GM23248 (cell line): ENCODE results near the gene SPINK7. TPM values are rescaled to one million over a fixed set of nuclear protein-coding genes. Genes with fewer than 3 reads are reported as not detected.

Source experiments
- DNase-seq: peaks from one replicate; pipeline ENCODE4 v3.0.0-alpha.2; 2015
- H2AFZ ChIP-seq: fragments of 200-600 bp; sonication (generic); 2 replicates; pipeline ENCODE4 v1.6.1; 2016; ENCODE audit warnings: antibody characterized with exemption
- H3F3A ChIP-seq: fragments of 200-600 bp; sonication (generic); 2 replicates; pipeline ENCODE4 v1.6.1; 2016; ENCODE audit warnings: mild to moderate bottlenecking, antibody characterized with exemption, mixed run types; ENCODE audit not compliant: insufficient read depth
- H3K27ac ChIP-seq: fragments of 200-600 bp; sonication (generic); 2 replicates; pipeline ENCODE4 v1.5.1; 2016; ENCODE audit warnings: mild to moderate bottlenecking
- H3K27me3 ChIP-seq: fragments of 200-600 bp; sonication (generic); replicated peaks from 2 replicates; pipeline ENCODE4 v1.6.1; 2016; ENCODE audit warnings: mild to moderate bottlenecking; ENCODE audit not compliant: insufficient read depth
- H3K36me3 ChIP-seq: fragments of 200-600 bp; sonication (generic); 2 replicates; pipeline ENCODE4 v1.6.1; 2016; ENCODE audit warnings: low read depth, mild to moderate bottlenecking
- H3K4me1 ChIP-seq: fragments of 200-600 bp; sonication (generic); 2 replicates; pipeline ENCODE4 v1.6.1; 2016; ENCODE audit warnings: mild to moderate bottlenecking; ENCODE audit not compliant: insufficient read depth
- H3K4me2 ChIP-seq: fragments of 200-600 bp; sonication (generic); one replicate; pipeline ENCODE4 v1.6.1; 2016; ENCODE audit warnings: mild to moderate bottlenecking; ENCODE audit not compliant: unreplicated experiment
- H3K4me3 ChIP-seq: fragments of 200-600 bp; sonication (generic); 2 replicates; pipeline ENCODE4 v1.5.1; 2016; ENCODE audit warnings: mild to moderate bottlenecking
- H3K79me2 ChIP-seq: fragments of 200-600 bp; sonication (generic); 2 replicates; pipeline ENCODE4 v1.6.1; 2016; ENCODE audit warnings: mild to moderate bottlenecking; ENCODE audit not compliant: insufficient read depth
- H3K9ac ChIP-seq: fragments of 200-600 bp; sonication (generic); 2 replicates; pipeline ENCODE4 v1.6.1; 2016; ENCODE audit warnings: mild to moderate bottlenecking
- H3K9me2 ChIP-seq: fragments of 200-600 bp; sonication (generic); 2 replicates; pipeline ENCODE4 v1.6.1; 2016; ENCODE audit warnings: mixed run types, mild to moderate bottlenecking, moderate library complexity; ENCODE audit not compliant: insufficient read depth
- H3K9me3 ChIP-seq: fragments of 200-600 bp; sonication (generic); one replicate; pipeline ENCODE4 v1.6.1; 2017; ENCODE audit warnings: low read depth
- H4K20me1 ChIP-seq: fragments of 200-600 bp; sonication (generic); 2 replicates; pipeline ENCODE4 v1.6.0; 2016; ENCODE audit not compliant: insufficient read depth
- EZH2 ChIP-seq: fragments of 200-600 bp; sonication (generic); IDR thresholded peaks from 2 replicates; pipeline ENCODE4 v1.6.1; 2018; ENCODE audit warnings: antibody characterized with exemption, mild to moderate bottlenecking; ENCODE audit not compliant: insufficient read depth, poor library complexity, severe bottlenecking
- EZH2phosphoT487 ChIP-seq: fragments of 200-600 bp; sonication (generic); IDR thresholded peaks from 2 replicates; pipeline ENCODE4 v1.6.1; 2018; ENCODE audit warnings: antibody characterized with exemption, moderate library complexity, mild to moderate bottlenecking, low read depth; ENCODE audit not compliant: insufficient read depth
- WGBS, 2 experiments: methylation state at CpG; one replicate each; pipeline ENCODE4 v1.1.6; 2015 to 2017; ENCODE audit warnings: low lambda C conversion rate in 2 of 2, low coverage in 1 of 2; ENCODE audit errors: missing lambda C conversion rate in 2 of 2; 5-methylcytosine and 5-hydroxymethylcytosine counted together
- in situ Hi-C: fragments of 300-500 bp; cut with MboI; formaldehyde crosslinking; loops from 2 replicates; pipeline ENCODE4 v1.15.0; 2020
- polyA plus RNA-seq: library from polyadenylated mRNA; unstranded; fragments of >200 nt; fragmentation: Nextera tagmentation; extraction: Ambion mirVana; gene quantifications from 2 replicates; pipeline ENCODE4 v1.2.1, GENCODE V29; 2016
- total RNA-seq: library from RNA; depleted of rRNA; stranded (reverse); fragments of >200 nt; shearing (Covaris generic); gene quantifications from 2 replicates; pipeline ENCODE4 v1.2.3, GENCODE V29; 2014

Gene SPINK7
- total and polyA plus RNA-seq, 2 experiments from 2014 or later, result not detected

DNA sequence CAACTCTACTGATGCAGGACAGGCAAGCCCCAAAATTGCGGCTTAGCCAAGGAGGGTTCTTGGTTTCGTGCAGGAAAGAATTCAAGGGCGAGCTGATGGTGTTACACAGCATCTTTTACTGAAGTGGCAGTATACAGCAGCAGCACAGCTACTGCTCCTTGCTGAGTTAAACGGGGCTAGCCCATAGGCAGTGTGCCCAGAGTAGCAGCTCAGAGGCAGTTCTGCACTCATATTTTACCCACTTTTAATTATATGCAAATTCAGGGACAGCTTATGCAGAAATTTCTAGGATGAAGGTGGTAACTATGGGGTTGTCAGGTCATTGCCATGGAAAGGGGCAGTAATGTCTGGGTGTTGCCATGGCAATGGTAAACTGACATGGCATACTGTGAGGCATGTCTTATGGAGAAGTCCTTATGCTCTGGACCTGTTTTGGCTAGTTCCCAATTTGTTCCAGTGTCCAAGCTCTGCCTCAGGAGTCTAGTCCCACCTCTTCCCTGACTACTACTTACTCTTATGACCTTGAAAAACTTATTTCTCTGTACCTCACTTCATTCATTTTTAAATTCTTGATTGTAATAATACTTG lies 21.1 kb downstream of the SPINK7 start:
- Histone ChIP-seq H3K79me2 (no peaks in the 10 kb centered on the region), H3K36me3 (no peaks in the 10 kb centered on the region), H3K9me2 (no peaks in the 10 kb centered on the region), H3K4me1 (no peaks in the 10 kb centered on the region), H2AFZ (no peak overlapping the region), H4K20me1 (no peaks in the 10 kb centered on the region), H3K4me3 (no peak overlapping the region), H3K9me3 (no peaks in the 10 kb centered on the region), H3K27me3 (no peaks in the 10 kb centered on the region), H3K27ac (no peak overlapping the region), H3F3A (no peaks in the 10 kb centered on the region), H3K9ac (no peak overlapping the region), H3K4me2 (no peak overlapping the region)
- no peak for DNase-seq
- WGBS, 2 experiments, result 40 to 46% methylated on average over 4 of the region's 4 CpGs
- in situ Hi-C loops, result no loop called here
- TF ChIP-seq EZH2phosphoT487 (no peak), EZH2 (no peak)

DNA sequence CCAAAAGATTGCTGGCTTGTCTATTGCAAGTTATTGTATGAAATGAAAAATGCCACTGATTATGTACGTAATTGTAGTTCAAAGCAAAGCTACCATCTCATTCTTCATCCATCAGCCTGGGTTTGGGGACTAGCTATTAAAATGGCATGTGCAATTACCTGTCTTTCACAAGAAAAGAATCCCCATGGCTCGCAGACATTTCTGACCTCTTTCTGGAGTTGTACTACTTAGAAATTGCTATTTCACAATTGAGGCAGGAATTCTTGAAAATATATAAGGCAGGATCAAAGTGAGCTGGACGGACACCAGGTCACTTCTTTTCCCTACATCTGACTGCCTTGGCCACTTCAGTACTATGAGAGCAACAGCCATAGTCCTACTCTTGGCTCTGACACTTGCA lies 23.0 kb downstream of the SPINK7 start, which contains the start of gene SPINK9:
SPINK9 (plus strand) TSS at position 301 of the 400 bp plus-strand sequence; CDS start at position 356, 55 bp downstream.
- Histone ChIP-seq H3K4me1 (no peaks in the 10 kb centered on the region), H3K9me2 (no peaks in the 10 kb centered on the region), H2AFZ (no peak within 1 kb of the TSS), H3K4me3 (no peak within 1 kb of the TSS), H3K27ac (no peak within 1 kb of the TSS), H3K9ac (no peak within 1 kb of the TSS), H4K20me1 (no peaks in the 10 kb centered on the region), H3K79me2 (no peaks in the 10 kb centered on the region), H3F3A (no peaks in the 10 kb centered on the region), H3K4me2 (no peak within 1 kb of the TSS), H3K9me3 (no peaks in the 10 kb centered on the region), H3K36me3 (no peaks in the 10 kb centered on the region), H3K27me3 (no peaks in the 10 kb centered on the region)
- in situ Hi-C loops, result no loop called here
- TF ChIP-seq EZH2phosphoT487 (no peak), EZH2 (no peak)
- DNase-seq, result no peak
- 21 to 23% methylated on average over 3 of the region's 3 CpGs for WGBS, 2 experiments

DNA sequence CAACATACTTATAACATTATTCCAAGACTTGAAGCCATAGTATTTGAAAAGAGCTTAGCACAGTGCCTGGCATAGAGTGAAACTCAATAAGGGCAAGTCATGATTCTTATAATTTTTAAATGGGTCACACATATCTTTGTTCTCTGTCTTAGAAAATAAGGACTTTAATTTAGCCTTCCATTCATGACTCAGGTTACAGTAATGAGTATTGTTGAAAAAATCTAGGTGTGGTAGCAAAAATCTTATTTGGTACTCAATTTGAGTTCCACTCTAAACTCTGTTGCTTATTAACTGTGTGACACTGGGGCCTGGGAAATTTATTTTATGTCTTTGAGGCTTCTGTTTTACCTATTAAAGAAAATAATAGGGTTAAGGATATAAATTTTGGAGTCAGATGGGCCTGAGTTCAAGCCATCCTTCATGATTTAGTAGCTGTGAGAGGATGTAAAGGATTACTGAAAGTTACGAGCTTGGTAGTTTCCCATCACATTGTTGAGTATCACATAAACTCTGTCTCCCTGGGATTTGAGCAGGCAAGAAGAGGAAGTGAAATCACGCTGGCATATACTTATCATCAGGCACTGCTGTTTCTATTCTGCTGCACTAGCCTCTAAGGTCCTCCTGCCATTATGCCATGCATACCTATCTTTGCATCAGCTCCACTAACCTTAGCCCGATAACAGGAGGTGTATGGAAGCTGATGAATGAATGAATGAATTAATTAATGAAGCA lies 24.6 kb downstream of the SPINK7 start:
- no peak for DNase-seq
- Histone ChIP-seq H3K27ac (no peak overlapping the region), H2AFZ (no peak overlapping the region), H3K4me1 (no peaks in the 10 kb centered on the region), H3K27me3 (no peaks in the 10 kb centered on the region), H3K9me3 (no peaks in the 10 kb centered on the region), H4K20me1 (no peaks in the 10 kb centered on the region), H3F3A (no peaks in the 10 kb centered on the region), H3K36me3 (no peaks in the 10 kb centered on the region), H3K9me2 (no peaks in the 10 kb centered on the region), H3K4me2 (no peak overlapping the region), H3K79me2 (no peaks in the 10 kb centered on the region), H3K4me3 (no peak overlapping the region), H3K9ac (no peak overlapping the region)
- WGBS, 2 experiments, result 21 to 27% methylated on average over 3 of the region's 3 CpGs
- in situ Hi-C loops, result no loop called here
- TF ChIP-seq EZH2 (no peak), EZH2phosphoT487 (no peak)

DNA sequence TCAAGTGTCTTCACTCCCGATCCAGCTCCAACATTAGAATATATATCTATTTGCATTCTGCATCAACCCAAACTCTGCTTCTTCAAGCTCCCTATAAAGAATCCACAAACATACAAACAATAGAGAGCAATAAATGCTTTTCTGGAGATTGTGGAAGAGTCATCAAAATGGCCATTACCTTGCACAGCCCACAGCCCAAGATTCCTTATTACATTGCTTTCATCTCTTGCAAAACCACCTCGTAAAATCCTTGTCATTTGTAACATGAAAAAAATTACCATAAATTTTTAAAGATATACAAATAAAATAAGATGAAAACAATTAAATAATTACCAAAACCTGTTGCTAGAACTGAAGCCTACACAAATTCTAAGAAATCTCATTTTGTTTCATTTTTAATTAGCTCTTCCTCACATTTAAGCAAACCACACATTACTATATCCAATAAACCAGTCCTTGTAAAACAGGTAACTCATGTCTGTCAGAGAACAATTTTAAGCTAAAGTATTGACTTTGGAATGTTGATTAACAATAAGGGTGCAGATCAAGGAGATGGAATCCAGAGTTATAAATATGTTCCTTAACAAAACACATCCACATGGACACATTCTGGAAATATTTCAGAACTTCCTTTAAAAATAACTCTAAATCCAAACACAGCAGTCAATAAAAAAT lies 30.3 kb downstream of the SPINK7 start:
- H3K27me3 ChIP-seq, result no peaks in the 10 kb centered on the region

More for the DNA sequence above, 30.3 kb downstream of the SPINK7 start:
- no peaks in the 10 kb centered on the region for H3K9me2 ChIP-seq
- TF ChIP-seq EZH2 (no peak), EZH2phosphoT487 (no peak)
- H3F3A ChIP-seq, result no peaks in the 10 kb centered on the region
- in situ Hi-C loops, result no loop called here
- no peak for DNase-seq
- H3K27ac ChIP-seq, result no peak overlapping the region
- no peaks in the 10 kb centered on the region for H3K36me3 ChIP-seq
- no peaks in the 10 kb centered on the region for H4K20me1 ChIP-seq
- H3K4me1 ChIP-seq, result no peaks in the 10 kb centered on the region
- 43 to 44% methylated on average over 2 of the region's 2 CpGs for WGBS, 2 experiments
- H3K4me2 ChIP-seq, result no peak overlapping the region
- H3K79me2 ChIP-seq, result no peaks in the 10 kb centered on the region
- H2AFZ ChIP-seq, result no peak overlapping the region
- H3K4me3 ChIP-seq, result no peak overlapping the region
- H3K9me3 ChIP-seq, result no peaks in the 10 kb centered on the region
- no peak overlapping the region for H3K9ac ChIP-seq
